Gastroesophageal sphincter (tissue), 4 donors: Measurements from ENCODE around the gene SH3PXD2A. TPM values are rescaled to one million over a fixed set of nuclear protein-coding genes. Genes with fewer than 3 reads are reported as not detected.

Experiments
- ATAC-seq: fragments of 150-250 bp; one replicate; pipeline ENCODE4 v1.9.1; 2016; ENCODE audit warnings: mild to moderate bottlenecking, moderate library complexity
- H3K27ac ChIP-seq, 4 donors: fragments of 200-600 bp; sonication (generic) in 3 of 4; 1 replicate in 3 of 4; 2 replicates in 1 of 4; pipeline ENCODE4 v1.5.1; 2016 to 2019
- H3K27me3 ChIP-seq: fragments of 200-600 bp; sonication (generic); one replicate; pipeline ENCODE4 v1.5.1; 2019
- H3K36me3 ChIP-seq, 2 donors: fragments of 200-600 bp; sonication (generic); one replicate each; pipeline ENCODE4 v1.5.1; 2019; ENCODE audit warnings: control low read depth in 1 of 2
- H3K4me1 ChIP-seq, 3 donors: fragments of 200-600 bp; sonication (generic); 1 replicate in 2 of 3; 2 replicates in 1 of 3; pipeline ENCODE4 v1.5.1; 2016 to 2019; ENCODE audit warnings: control low read depth in 2 of 3
- H3K4me3 ChIP-seq, 2 donors: fragments of 200-600 bp; sonication (generic); one replicate each; pipeline ENCODE4 v1.5.1; 2019; ENCODE audit warnings: mild to moderate bottlenecking in 1 of 2, moderate library complexity in 1 of 2
- H3K9me3 ChIP-seq, 3 donors: fragments of 200-600 bp; sonication (generic); one replicate each; pipeline ENCODE4 v1.5.1; 2017 to 2019; ENCODE audit warnings: control low read depth in 2 of 3
- CTCF ChIP-seq, 4 experiments: fragments of 200-600 bp in 2 of 4; fragments of 450-650 bp in 2 of 4; sonication (generic) in 1 of 4; IDR thresholded peaks; one replicate each; pipeline ENCODE4 v1.5.1; 2017 to 2019; ENCODE audit warnings: antibody characterized with exemption in 4 of 4, mild to moderate bottlenecking in 2 of 4, moderate library complexity in 2 of 4
- EP300 ChIP-seq: sonication (generic); formaldehyde crosslinking; IDR thresholded peaks from one replicate; pipeline ENCODE4 v1.6.1; 2017; ENCODE audit warnings: antibody characterized with exemption, mild to moderate bottlenecking
- POLR2A ChIP-seq, 2 donors: fragments of 450-650 bp; IDR thresholded peaks; one replicate each; pipeline ENCODE4 v1.6.1; 2017; ENCODE audit warnings: antibody characterized with exemption in 2 of 2, mild to moderate bottlenecking in 2 of 2, moderate library complexity in 1 of 2
- POLR2AphosphoS5 ChIP-seq: sonication (generic); formaldehyde crosslinking; IDR thresholded peaks from one replicate; pipeline ENCODE4 v1.6.1; 2017; ENCODE audit warnings: antibody characterized with exemption
- WGBS, 2 donors: methylation state at CpG; one replicate each; pipeline ENCODE4 v1.1.5; 2018; ENCODE audit warnings: low coverage in 1 of 2; 5-methylcytosine and 5-hydroxymethylcytosine counted together
- total RNA-seq, 4 donors: library from RNA; depleted of rRNA; stranded (reverse); fragments of >200 nt; gene quantifications; one replicate each; pipeline ENCODE4 v1.1.0, GENCODE V29; 2016

The SH3PXD2A gene
- total RNA-seq, 4 donors from 2014 or later: 31.2 to 65.2 (median 39.5) TPM

GRCh38 chr10:103757531-103758293 is 97.7 kb downstream of the SH3PXD2A start:
- no peaks in the 10 kb centered on the region for H3K36me3 ChIP-seq
- peak; percentile 72 for ATAC-seq

GRCh38 chr10:103756277-103756869 is 99.0 kb downstream of the SH3PXD2A start:
- WGBS, 2 donors: 100% methylated on average over 1 of the region's 8 CpGs; no CpG with 5 or more reads in 1 of the 2 donors
- no peaks in the 10 kb centered on the region for H3K36me3 ChIP-seq
- no peak overlapping the region for H3K27ac ChIP-seq
- H3K9me3 ChIP-seq: no peaks in the 10 kb centered on the region
- ATAC-seq: no peak
- H3K4me3 ChIP-seq: no peak overlapping the region
- TF ChIP-seq CTCF (IDR thresholded peaks at IDR 0.05): no peak
- H3K27me3 ChIP-seq: no peaks in the 10 kb centered on the region
- peaks cover 3 to 55% (median 32%) of the 10 kb centered on the region in 3 donors for H3K4me1 ChIP-seq

More at GRCh38 chr10:103757531-103758293, 97.7 kb downstream of the SH3PXD2A start:
- Histone ChIP-seq H3K4me1 (peaks cover 3 to 50% (median 32%) of the 10 kb centered on the region in 3 donors), H3K9me3 (no peaks in the 10 kb centered on the region), H3K27me3 (no peaks in the 10 kb centered on the region), H3K4me3 (no peak overlapping the region), H3K27ac (peak overlapping the region in 3 of 4 donors; percentile 86 to 91 (median 90))
- 50 to 59% methylated on average over 9 to 11 of the region's 18 CpGs for WGBS, 2 donors
- TF ChIP-seq CTCF (IDR thresholded peaks at IDR 0.05): no peak
- no peak for TF ChIP-seq EP300
- no peak for TF ChIP-seq POLR2A (IDR thresholded peaks at IDR 0.05)

- H3K27ac ChIP-seq: no peak overlapping the region
- TF ChIP-seq POLR2AphosphoS5 (no peak), EP300 (no peak), CTCF (IDR thresholded peaks at IDR 0.05) (peak in 3 of 4 experiments; percentile 47 to 62 (median 60))
- no peak for ATAC-seq
These were observed 102.6 kb downstream of the SH3PXD2A start for GRCh38 chr10:103752680-103753248.

GRCh38 chr10:103751667-103752290 is 103.6 kb downstream of the SH3PXD2A start:
- WGBS, 2 donors: 45 to 56% methylated on average over 6 to 7 of the region's 7 CpGs
- Histone ChIP-seq H3K27me3 (no peaks in the 10 kb centered on the region), H3K4me1 (peaks cover 0 to 22% (median 0%) of the 10 kb centered on the region in 3 donors), H3K36me3 (no peaks in the 10 kb centered on the region), H3K4me3 (no peak overlapping the region), H3K27ac (peak overlapping the region in 1 of 4 donors; percentile 14), H3K9me3 (no peaks in the 10 kb centered on the region)
- no peak for TF ChIP-seq CTCF (IDR thresholded peaks at IDR 0.05)
- no peak for TF ChIP-seq POLR2A (IDR thresholded peaks at IDR 0.05)
- no peak for TF ChIP-seq EP300
- no peak for TF ChIP-seq POLR2AphosphoS5
- no peak for ATAC-seq

More at GRCh38 chr10:103752680-103753248, 102.6 kb downstream of the SH3PXD2A start:
- Histone ChIP-seq H3K9me3 (no peaks in the 10 kb centered on the region), H3K36me3 (no peaks in the 10 kb centered on the region), H3K4me3 (no peak overlapping the region), H3K4me1 (peaks cover 0 to 22% (median 9%) of the 10 kb centered on the region in 3 donors), H3K27me3 (no peaks in the 10 kb centered on the region)
- WGBS, 2 donors: 76 to 83% methylated on average over 2 to 3 of the region's 3 CpGs
